NCI-H2171 treated with DMSO at 0.1 percent for 48 hours (cell line): ENCODE measurements around the gene CNOT3.
A peak's percentile ranks its signal among the peaks of the same experiment; 100 is the strongest.
"Not testable (repeated sequence)": the region's sequence is repeated elsewhere in the genome, so short reads cannot be mapped to it uniquely, and the experiment has no call there.

ENCODE experiments used
- DNase-seq: peaks from one replicate; lab custom pipeline; 2025; lab: John Stamatoyannopoulos, UW

The CNOT3 gene

GRCh38 chr19:54137699-54138488 is at the start of gene CNOT3:
TSS of gene CNOT3 (plus strand) at chr19:54137762. CDS start at chr19:54142979, 5,217 bp downstream.
- peak; percentile 18 for DNase-seq

GRCh38 chr19:54094426-54095000 is 43.0 kb upstream of the CNOT3 start:
- no peak for DNase-seq

GRCh38 chr19:54095136-54095858 is 42.3 kb upstream of the CNOT3 start:
- DNase-seq, result no peak

- DNase-seq, result peak; percentile 2
Measured at GRCh38 chr19:54095859-54096616, 41.5 kb upstream of the CNOT3 start.

- DNase-seq, result no peak
Measured at GRCh38 chr19:54096617-54097106, 40.9 kb upstream of the CNOT3 start.

GRCh38 chr19:54099190-54099902 is 38.2 kb upstream of the CNOT3 start:
- no peak for DNase-seq

GRCh38 chr19:54099903-54100255 is 37.7 kb upstream of the CNOT3 start:
- not testable (repeated sequence) for DNase-seq

- DNase-seq, result no peak
Measured at GRCh38 chr19:54100561-54100960, 37.0 kb upstream of the CNOT3 start, which contains the start of gene OSCAR. TSS of gene OSCAR (minus strand) at chr19:54100803. CDS start at chr19:54100792, 11 bp downstream.

- DNase-seq, result peak; percentile 94
Measured at GRCh38 chr19:54102421-54103169, 35.0 kb upstream of the CNOT3 start, which contains the start of gene NDUFA3. TSS of gene NDUFA3 (plus strand) at chr19:54102855. CDS start at chr19:54102879, 24 bp downstream.

GRCh38 chr19:54104998-54105715 is 32.4 kb upstream of the CNOT3 start:
- no peak for DNase-seq

- DNase-seq, result no peak
Measured at GRCh38 chr19:54105796-54106195, 31.8 kb upstream of the CNOT3 start.

- DNase-seq, result no peak
Measured at GRCh38 chr19:54106716-54107115, 30.8 kb upstream of the CNOT3 start.

- no peak for DNase-seq
Measured at GRCh38 chr19:54107876-54108490, 29.6 kb upstream of the CNOT3 start.

- DNase-seq, result no peak
Measured at GRCh38 chr19:54108496-54108895, 29.1 kb upstream of the CNOT3 start.

- no peak for DNase-seq
Measured at GRCh38 chr19:54109651-54110050, 27.9 kb upstream of the CNOT3 start.

GRCh38 chr19:54114340-54115108 is 23.0 kb upstream of the CNOT3 start:
- DNase-seq, result peak; percentile 51

GRCh38 chr19:54115109-54116063 is 22.2 kb upstream of the CNOT3 start, which contains the start of the genes PRPF31 and TFPT:
TSS of gene PRPF31 (plus strand) at chr19:54115754. CDS start at chr19:54118279, 2,525 bp downstream.
TSS of gene TFPT (minus strand) at chr19:54115657. CDS start at chr19:54115269, 388 bp downstream.
- DNase-seq, result peak; percentile 96
